HEK293 (cell line): ENCODE results near the gene CNOT11.

Experiments
- GLI2 ChIP-seq: fragments of 450-650 bp; formaldehyde crosslinking; IDR thresholded peaks from 2 replicates; pipeline ENCODE4; 2017; ENCODE audit warnings: missing biosample characterization, missing genetic modification characterization, low read depth, borderline replicate concordance
- HOXC10 ChIP-seq: sonication (generic); formaldehyde crosslinking; IDR thresholded peaks from 2 replicates; pipeline ENCODE4 v1.8.1; 2023; ENCODE audit warnings: mild to moderate bottlenecking, missing genetic modification reagents
- OSR2 ChIP-seq: fragments of 450-650 bp; formaldehyde crosslinking; IDR thresholded peaks from 2 replicates; pipeline ENCODE4 v1.5.1; 2016; ENCODE audit warnings: missing biosample characterization, missing genetic modification characterization
- ZBTB7A ChIP-seq: fragments of 450-650 bp; formaldehyde crosslinking; IDR thresholded peaks from 2 replicates; pipeline ENCODE4 v1.5.1; 2016; ENCODE audit warnings: low read depth, missing biosample characterization, missing genetic modification characterization
- ZNF175 ChIP-seq: fragments of 450-650 bp; formaldehyde crosslinking; IDR thresholded peaks from 2 replicates; pipeline ENCODE4 v1.5.1; 2016; ENCODE audit warnings: missing biosample characterization, missing genetic modification characterization
- ZNF37A ChIP-seq: fragments of 450-650 bp; IDR thresholded peaks from 2 replicates; pipeline ENCODE4 v1.5.1; 2018; ENCODE audit warnings: missing biosample characterization, missing genetic modification characterization
- ZNF561 ChIP-seq: fragments of 450-650 bp; IDR thresholded peaks from 2 replicates; pipeline ENCODE4 v1.5.1; 2018; ENCODE audit warnings: missing biosample characterization, missing genetic modification characterization, borderline replicate concordance
- ZSCAN16 ChIP-seq: fragments of 450-650 bp; formaldehyde crosslinking; IDR thresholded peaks from 2 replicates; pipeline ENCODE4 v1.5.1; 2016; ENCODE audit warnings: missing biosample characterization, missing genetic modification characterization
- TF ChIP-seq, protein P1 (sequence below): fragments of 450-650 bp; formaldehyde crosslinking; IDR thresholded peaks from 2 replicates; pipeline ENCODE4 v1.5.1; 2016; ENCODE audit warnings: missing biosample characterization, missing genetic modification characterization, low read depth
- TF ChIP-seq, protein P2 (sequence below): fragments of 450-650 bp; formaldehyde crosslinking; IDR thresholded peaks from 2 replicates; pipeline ENCODE4 v1.5.1; 2016; ENCODE audit warnings: missing biosample characterization, missing genetic modification characterization
- TF ChIP-seq, protein P3 (sequence below): fragments of 450-650 bp; IDR thresholded peaks from 2 replicates; pipeline ENCODE4 v1.5.1; 2018; ENCODE audit warnings: missing biosample characterization, mild to moderate bottlenecking, missing genetic modification characterization
- TF ChIP-seq, protein P4 (sequence below): fragments of 450-650 bp; formaldehyde crosslinking; IDR thresholded peaks from 2 replicates; pipeline ENCODE4 v1.5.1; 2016; ENCODE audit warnings: missing biosample characterization, missing genetic modification characterization
- TF ChIP-seq, protein P5 (sequence below): fragments of 450-650 bp; formaldehyde crosslinking; IDR thresholded peaks from 2 replicates; pipeline ENCODE4 v1.5.1; 2016; ENCODE audit warnings: missing biosample characterization, missing genetic modification characterization

DNA sequence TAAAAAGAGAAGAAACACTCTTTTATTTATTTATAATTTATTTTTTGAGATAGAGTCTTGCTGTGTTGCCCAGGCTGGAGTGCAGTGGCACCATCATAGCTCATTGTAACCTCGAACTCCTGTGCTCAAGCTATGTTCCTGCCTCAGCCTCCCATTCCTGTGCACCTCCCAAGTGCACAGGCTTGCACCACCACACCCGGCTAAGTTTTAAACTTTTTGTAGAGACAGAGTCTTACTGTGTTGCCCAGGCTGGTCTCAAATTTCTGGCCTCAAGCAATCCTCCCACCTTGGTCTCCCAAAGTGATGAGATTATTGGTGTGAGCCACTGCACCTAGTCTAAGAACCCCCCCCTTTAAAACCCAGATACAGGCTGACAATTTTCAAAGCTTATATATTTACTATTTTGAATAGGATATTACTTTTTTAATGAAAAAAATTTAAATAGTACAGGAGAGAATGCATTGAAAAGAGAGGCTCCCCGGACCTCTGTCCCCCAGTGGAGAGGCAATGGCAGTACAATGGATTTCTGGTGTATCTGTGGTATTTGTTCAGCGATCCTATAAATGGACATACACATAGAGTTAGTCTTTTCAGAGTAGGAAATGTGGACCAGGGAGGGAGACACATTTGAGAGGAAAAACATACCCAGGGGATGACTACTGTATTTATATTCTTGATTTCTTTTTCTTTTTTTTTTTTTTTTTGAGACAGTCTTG is 48.1 kb upstream of the CNOT11 start:
- TF ChIP-seq, protein P1, sequence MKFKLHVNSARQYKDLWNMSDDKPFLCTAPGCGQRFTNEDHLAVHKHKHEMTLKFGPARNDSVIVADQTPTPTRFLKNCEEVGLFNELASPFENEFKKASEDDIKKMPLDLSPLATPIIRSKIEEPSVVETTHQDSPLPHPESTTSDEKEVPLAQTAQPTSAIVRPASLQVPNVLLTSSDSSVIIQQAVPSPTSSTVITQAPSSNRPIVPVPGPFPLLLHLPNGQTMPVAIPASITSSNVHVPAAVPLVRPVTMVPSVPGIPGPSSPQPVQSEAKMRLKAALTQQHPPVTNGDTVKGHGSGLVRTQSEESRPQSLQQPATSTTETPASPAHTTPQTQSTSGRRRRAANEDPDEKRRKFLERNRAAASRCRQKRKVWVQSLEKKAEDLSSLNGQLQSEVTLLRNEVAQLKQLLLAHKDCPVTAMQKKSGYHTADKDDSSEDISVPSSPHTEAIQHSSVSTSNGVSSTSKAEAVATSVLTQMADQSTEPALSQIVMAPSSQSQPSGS = no peak
- TF ChIP-seq, protein P2, sequence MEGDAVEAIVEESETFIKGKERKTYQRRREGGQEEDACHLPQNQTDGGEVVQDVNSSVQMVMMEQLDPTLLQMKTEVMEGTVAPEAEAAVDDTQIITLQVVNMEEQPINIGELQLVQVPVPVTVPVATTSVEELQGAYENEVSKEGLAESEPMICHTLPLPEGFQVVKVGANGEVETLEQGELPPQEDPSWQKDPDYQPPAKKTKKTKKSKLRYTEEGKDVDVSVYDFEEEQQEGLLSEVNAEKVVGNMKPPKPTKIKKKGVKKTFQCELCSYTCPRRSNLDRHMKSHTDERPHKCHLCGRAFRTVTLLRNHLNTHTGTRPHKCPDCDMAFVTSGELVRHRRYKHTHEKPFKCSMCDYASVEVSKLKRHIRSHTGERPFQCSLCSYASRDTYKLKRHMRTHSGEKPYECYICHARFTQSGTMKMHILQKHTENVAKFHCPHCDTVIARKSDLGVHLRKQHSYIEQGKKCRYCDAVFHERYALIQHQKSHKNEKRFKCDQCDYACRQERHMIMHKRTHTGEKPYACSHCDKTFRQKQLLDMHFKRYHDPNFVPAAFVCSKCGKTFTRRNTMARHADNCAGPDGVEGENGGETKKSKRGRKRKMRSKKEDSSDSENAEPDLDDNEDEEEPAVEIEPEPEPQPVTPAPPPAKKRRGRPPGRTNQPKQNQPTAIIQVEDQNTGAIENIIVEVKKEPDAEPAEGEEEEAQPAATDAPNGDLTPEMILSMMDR = no peak
- TF ChIP-seq ZNF175 (tag by site-specific recombination) (no peak), ZNF37A (no peak), OSR2 (no peak), ZNF561 (tag by site-specific recombination) (no peak), HOXC10 (CRISPR knock-in tag) (no peak), GLI2 (no peak), ZSCAN16 (tag by site-specific recombination) (no peak), ZBTB7A (no peak)
- TF ChIP-seq, protein P3, sequence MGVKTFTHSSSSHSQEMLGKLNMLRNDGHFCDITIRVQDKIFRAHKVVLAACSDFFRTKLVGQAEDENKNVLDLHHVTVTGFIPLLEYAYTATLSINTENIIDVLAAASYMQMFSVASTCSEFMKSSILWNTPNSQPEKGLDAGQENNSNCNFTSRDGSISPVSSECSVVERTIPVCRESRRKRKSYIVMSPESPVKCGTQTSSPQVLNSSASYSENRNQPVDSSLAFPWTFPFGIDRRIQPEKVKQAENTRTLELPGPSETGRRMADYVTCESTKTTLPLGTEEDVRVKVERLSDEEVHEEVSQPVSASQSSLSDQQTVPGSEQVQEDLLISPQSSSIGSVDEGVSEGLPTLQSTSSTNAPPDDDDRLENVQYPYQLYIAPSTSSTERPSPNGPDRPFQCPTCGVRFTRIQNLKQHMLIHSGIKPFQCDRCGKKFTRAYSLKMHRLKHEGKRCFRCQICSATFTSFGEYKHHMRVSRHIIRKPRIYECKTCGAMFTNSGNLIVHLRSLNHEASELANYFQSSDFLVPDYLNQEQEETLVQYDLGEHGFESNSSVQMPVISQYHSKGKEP (tag by site-specific recombination) = no peak
- TF ChIP-seq, protein P4, sequence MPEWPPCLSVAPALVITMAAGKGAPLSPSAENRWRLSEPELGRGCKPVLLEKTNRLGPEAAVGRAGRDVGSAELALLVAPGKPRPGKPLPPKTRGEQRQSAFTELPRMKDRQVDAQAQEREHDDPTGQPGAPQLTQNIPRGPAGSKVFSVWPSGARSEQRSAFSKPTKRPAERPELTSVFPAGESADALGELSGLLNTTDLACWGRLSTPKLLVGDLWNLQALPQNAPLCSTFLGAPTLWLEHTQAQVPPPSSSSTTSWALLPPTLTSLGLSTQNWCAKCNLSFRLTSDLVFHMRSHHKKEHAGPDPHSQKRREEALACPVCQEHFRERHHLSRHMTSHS (tag by site-specific recombination) = no peak
- TF ChIP-seq, protein P5, sequence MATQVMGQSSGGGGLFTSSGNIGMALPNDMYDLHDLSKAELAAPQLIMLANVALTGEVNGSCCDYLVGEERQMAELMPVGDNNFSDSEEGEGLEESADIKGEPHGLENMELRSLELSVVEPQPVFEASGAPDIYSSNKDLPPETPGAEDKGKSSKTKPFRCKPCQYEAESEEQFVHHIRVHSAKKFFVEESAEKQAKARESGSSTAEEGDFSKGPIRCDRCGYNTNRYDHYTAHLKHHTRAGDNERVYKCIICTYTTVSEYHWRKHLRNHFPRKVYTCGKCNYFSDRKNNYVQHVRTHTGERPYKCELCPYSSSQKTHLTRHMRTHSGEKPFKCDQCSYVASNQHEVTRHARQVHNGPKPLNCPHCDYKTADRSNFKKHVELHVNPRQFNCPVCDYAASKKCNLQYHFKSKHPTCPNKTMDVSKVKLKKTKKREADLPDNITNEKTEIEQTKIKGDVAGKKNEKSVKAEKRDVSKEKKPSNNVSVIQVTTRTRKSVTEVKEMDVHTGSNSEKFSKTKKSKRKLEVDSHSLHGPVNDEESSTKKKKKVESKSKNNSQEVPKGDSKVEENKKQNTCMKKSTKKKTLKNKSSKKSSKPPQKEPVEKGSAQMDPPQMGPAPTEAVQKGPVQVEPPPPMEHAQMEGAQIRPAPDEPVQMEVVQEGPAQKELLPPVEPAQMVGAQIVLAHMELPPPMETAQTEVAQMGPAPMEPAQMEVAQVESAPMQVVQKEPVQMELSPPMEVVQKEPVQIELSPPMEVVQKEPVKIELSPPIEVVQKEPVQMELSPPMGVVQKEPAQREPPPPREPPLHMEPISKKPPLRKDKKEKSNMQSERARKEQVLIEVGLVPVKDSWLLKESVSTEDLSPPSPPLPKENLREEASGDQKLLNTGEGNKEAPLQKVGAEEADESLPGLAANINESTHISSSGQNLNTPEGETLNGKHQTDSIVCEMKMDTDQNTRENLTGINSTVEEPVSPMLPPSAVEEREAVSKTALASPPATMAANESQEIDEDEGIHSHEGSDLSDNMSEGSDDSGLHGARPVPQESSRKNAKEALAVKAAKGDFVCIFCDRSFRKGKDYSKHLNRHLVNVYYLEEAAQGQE (tag by site-specific recombination) = no peak
